Nasal cavity respiratory epithelium epithelial cell of viscerocranial mucosa (primary cell): ENCODE results near the gene OLAH. TPM values are rescaled to one million over a fixed set of nuclear protein-coding genes. Genes with fewer than 3 reads are reported as not detected.

Experiments used
- total RNA-seq: library from RNA; depleted of rRNA; stranded (reverse); fragments of >200 nt; gene quantifications from 2 replicates; pipeline ENCODE4 v1.2.3, GENCODE V29; 2014

OLAH gene
- total RNA-seq, result 5.0 and 15.0 TPM in 2 replicates

DNA sequence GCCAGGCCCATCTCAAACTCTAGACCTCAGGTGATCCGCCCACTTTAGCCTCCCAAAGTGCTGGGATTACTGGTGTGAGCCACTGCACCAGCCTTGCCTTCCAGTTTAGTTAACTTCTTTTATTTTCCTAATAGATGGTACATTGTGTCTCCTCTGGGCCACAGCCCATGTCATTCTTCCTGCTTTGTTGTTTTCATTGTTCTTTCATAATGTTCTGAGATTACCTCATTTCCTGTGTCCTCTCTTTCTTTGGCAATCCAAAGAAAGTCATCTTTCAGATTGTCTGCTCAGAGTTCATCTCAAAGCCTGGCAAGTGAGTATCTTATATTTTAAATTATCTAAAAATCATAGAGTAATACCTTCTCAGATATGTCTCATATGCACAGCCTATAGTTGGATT is at the start of gene OLAH:
Gene OLAH (plus strand): TSS at position 270 of the 400 bp plus-strand sequence. CDS start 3,346 bp downstream, outside the sequence.

DNA sequence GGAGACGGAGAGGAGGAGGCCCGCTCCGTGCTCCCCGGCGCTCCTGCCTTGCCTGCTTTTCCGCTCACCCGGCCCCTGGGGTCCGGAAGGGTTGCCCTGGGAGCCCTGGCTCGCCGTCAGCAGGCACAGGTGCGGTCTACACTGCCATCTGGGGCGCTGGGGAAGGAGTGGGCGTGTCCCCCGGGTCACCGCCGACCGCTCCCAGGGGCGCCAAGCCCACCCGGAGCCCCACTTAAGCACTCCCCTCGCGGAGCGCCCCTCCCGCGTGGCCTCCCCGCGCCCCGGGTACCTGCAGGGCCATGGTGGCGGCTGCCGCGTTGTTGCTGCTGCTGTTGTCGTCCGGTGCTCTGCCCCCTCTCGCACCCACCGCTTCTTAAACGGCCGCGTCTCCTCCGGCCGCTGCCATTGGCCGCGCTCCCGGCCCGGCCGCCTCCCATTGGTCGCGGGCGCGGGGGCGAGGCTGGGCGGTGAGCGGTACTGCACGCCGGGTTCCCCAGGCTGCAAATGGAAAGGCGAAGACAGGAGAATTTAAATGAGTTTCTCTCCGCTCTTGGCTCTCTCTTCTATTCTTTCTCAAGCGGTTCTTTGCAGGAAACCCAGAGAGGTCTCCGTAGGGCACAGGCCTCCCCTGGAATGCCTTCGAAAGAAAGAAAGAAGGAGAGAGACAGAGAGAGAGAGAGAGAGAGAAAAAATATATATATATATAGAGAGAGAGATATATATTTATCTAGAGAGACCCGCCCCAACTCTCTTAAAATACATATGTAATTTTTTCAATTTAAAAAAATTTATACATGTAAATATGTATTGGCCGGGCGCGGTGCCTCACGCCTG is 44.9 kb downstream of the OLAH start, which contains the start of gene ACBD7:
Gene ACBD7 (minus strand): TSS at position 349 of the 834 bp plus-strand sequence. CDS start 48 bp downstream, at position 301.

DNA sequence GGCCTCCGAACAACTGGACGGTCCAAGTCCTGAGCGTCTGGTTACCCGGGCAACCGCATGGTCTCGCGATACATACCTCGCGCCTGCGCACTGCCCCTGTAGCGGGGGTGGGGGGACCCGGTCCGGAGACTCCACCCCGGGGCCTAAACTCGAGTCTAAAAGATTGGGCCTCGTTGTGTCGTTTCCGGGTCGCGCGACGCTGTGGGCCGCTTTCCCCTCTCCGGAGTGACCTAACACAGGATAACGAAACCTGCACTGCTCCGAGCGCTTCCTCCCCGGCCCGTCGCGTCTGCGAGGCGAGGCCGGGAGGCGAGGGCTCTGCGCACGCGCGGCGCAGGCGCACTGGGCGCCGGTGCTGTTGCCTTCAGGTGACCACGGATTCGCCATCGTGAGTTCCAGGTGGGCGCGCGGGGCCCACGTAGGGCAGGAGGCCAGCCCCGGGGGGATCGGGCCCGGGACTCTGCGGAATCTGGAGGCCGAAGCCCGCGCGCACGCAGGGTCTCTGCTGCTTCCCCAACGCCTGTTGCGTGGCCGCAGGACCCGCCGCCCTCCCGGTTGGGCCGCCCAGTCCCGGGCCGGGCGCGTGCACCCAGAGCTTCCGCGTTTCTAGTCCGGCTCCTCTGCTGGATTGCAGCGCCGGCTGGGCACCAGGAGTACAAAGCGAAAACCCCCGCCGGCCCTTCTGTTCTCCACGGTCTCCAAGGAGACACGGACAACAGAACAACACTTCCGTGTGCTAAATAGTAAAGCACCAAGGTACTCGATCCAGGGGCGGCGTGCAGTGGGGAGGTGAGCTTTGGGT is 53.5 kb downstream of the OLAH start, which contains the start of gene RPP38:
Gene RPP38 (plus strand): TSS at position 345 of the 802 bp plus-strand sequence. CDS start 5,960 bp downstream, outside the sequence.

Other genes starting within 250 kb of the OLAH start
- gene CDNF, start 205.9 kb upstream of the OLAH start, total RNA-seq, result 1.2 and 1.4 TPM in 2 replicates
- gene HSPA14, start 205.6 kb upstream of the OLAH start, total RNA-seq, result 9.2 and 10.2 TPM in 2 replicates
- gene MSANTD7, start 205.6 kb upstream of the OLAH start, total RNA-seq, result 26.4 and 34.2 TPM in 2 replicates
- 8.2 and 12.9 TPM in 2 replicates for gene SUV39H2, start 165.1 kb upstream of the OLAH start, total RNA-seq
- gene DCLRE1C, start 89.8 kb upstream of the OLAH start, total RNA-seq, result 8.2 and 31.7 TPM in 2 replicates
- gene MEIG1, start 84.6 kb upstream of the OLAH start, total RNA-seq, result 0.43 TPM in 1 of 2 replicates, not detected in the other
- under 0.01 and 0.07 TPM in 2 replicates for gene ACBD7, start 44.8 kb downstream of the OLAH start, total RNA-seq
- 22.9 and 25.2 TPM in 2 replicates for gene RPP38, start 53.4 kb downstream of the OLAH start, total RNA-seq
- gene NMT2, start 124.8 kb downstream of the OLAH start, total RNA-seq, result 11.6 and 13.8 TPM in 2 replicates